ENCODE results near the gene HPCAL1.
"Not testable (repeated sequence)": the region's sequence is repeated elsewhere in the genome, so short reads cannot be mapped to it uniquely, and the experiment has no call there.

HPCAL1 gene

GRCh38 chr2:10452956-10453904, 150.5 kb downstream of the HPCAL1 start:
- no peak overlapping the region for H3K4me2 ChIP-seq (ENCODE audit: low read depth, low read length, poor library complexity, severe bottlenecking)
- no peak overlapping the region for H3K9ac ChIP-seq (ENCODE audit: low read depth, low read length, poor library complexity, severe bottlenecking)
- no peaks in the 10 kb centered on the region for H3K9me2 ChIP-seq (replicated peaks; ENCODE audit: low read depth, low read length)

GRCh38 chr2:10453905-10454298, 151.2 kb downstream of the HPCAL1 start:
- Histone ChIP-seq H3K4me2 (ENCODE audit: low read depth, low read length, poor library complexity, severe bottlenecking) (no peak overlapping the region), H4K20me1 (ENCODE audit: insufficient read depth, low read length, poor library complexity, severe bottlenecking) (no peaks in the 10 kb centered on the region), H2AFZ (ENCODE audit: low read length) (no peak overlapping the region), H3K79me2 (ENCODE audit: insufficient read depth, low read length) (peaks cover 8% of the 10 kb centered on the region), H3K36me3 (ENCODE audit: insufficient read depth, low read length) (no peaks in the 10 kb centered on the region), H3K9me2 (replicated peaks; ENCODE audit: low read depth, low read length) (no peaks in the 10 kb centered on the region), H3K9me3 (ENCODE audit: insufficient read depth, low read depth, low read length) (no peaks in the 10 kb centered on the region), H3K9ac (ENCODE audit: low read depth, low read length, poor library complexity, severe bottlenecking) (no peak overlapping the region), H3F3A (ENCODE audit: low read depth) (no peaks in the 10 kb centered on the region), H3K27me3 (ENCODE audit: insufficient read depth, low read length, poor library complexity, severe bottlenecking) (no peaks in the 10 kb centered on the region), H3K4me3 (ENCODE audit: low read length, poor library complexity, severe bottlenecking) (no peak overlapping the region), H3K4me1 (ENCODE audit: insufficient read depth, low read length, poor library complexity, severe bottlenecking) (peaks cover 18% of the 10 kb centered on the region)
- TF ChIP-seq EZH2phosphoT487 (IDR thresholded peaks at IDR 0.05; ENCODE audit: borderline replicate concordance): no peak
- TF ChIP-seq CTCF (conservative IDR thresholded peaks at IDR 0.05; ENCODE audit: low read length): no peak

More at GRCh38 chr2:10452956-10453904, 150.5 kb downstream of the HPCAL1 start:
- TF ChIP-seq EZH2phosphoT487 (IDR thresholded peaks at IDR 0.05; ENCODE audit: borderline replicate concordance): no peak
- no peak for TF ChIP-seq CTCF (conservative IDR thresholded peaks at IDR 0.05; ENCODE audit: low read length)
- Histone ChIP-seq H3F3A (ENCODE audit: low read depth) (no peaks in the 10 kb centered on the region), H3K79me2 (ENCODE audit: insufficient read depth, low read length) (peaks cover 11% of the 10 kb centered on the region), H3K27me3 (ENCODE audit: insufficient read depth, low read length, poor library complexity, severe bottlenecking) (no peaks in the 10 kb centered on the region), H3K4me3 (ENCODE audit: low read length, poor library complexity, severe bottlenecking) (no peak overlapping the region), H2AFZ (ENCODE audit: low read length) (no peak overlapping the region), H4K20me1 (ENCODE audit: insufficient read depth, low read length, poor library complexity, severe bottlenecking) (no peaks in the 10 kb centered on the region), H3K9me3 (ENCODE audit: insufficient read depth, low read depth, low read length) (no peaks in the 10 kb centered on the region), H3K36me3 (ENCODE audit: insufficient read depth, low read length) (no peaks in the 10 kb centered on the region), H3K4me1 (ENCODE audit: insufficient read depth, low read length, poor library complexity, severe bottlenecking) (peaks cover 22% of the 10 kb centered on the region)

DNA sequence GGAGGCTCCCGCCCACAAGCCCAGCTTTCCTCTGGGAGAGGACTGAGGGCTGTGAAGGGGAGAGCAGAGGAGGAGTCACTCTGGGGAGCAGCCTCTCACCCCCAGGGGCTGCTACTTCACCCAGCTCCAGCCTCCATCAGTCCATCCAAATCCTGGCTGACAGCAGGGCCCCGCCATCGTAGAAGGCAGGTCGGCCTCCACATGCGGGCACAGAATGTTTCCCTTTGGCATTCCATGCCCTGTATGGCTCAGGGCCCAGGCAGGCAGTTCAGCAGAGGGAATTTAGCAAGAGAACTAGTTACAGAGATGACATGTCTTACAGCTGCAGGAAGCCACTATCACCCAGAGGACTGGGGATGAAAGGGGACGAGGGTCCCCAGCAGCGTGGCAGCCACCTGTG, 151.8 kb downstream of the HPCAL1 start:
- H4K20me1 ChIP-seq (ENCODE audit: insufficient read depth, low read length, poor library complexity, severe bottlenecking): no peaks in the 10 kb centered on the region
- no peaks in the 10 kb centered on the region for H3K9me2 ChIP-seq (replicated peaks; ENCODE audit: low read depth, low read length)
- H3F3A ChIP-seq (ENCODE audit: low read depth): no peaks in the 10 kb centered on the region
- H3K27me3 ChIP-seq (ENCODE audit: insufficient read depth, low read length, poor library complexity, severe bottlenecking): no peaks in the 10 kb centered on the region
- H2AFZ ChIP-seq (ENCODE audit: low read length): no peak overlapping the region
- peaks cover 5% of the 10 kb centered on the region; the same call in 1 of the 2 replicates for H3K79me2 ChIP-seq (ENCODE audit: insufficient read depth, low read length)
- H3K9ac ChIP-seq (ENCODE audit: low read depth, low read length, poor library complexity, severe bottlenecking): no peak overlapping the region
- H3K4me3 ChIP-seq (ENCODE audit: low read length, poor library complexity, severe bottlenecking): no peak overlapping the region
- H3K9me3 ChIP-seq (ENCODE audit: insufficient read depth, low read depth, low read length): no peaks in the 10 kb centered on the region
- TF ChIP-seq CTCF (conservative IDR thresholded peaks at IDR 0.05; ENCODE audit: low read length) (no peak), EZH2phosphoT487 (IDR thresholded peaks at IDR 0.05; ENCODE audit: borderline replicate concordance) (no peak)
- H3K36me3 ChIP-seq (ENCODE audit: insufficient read depth, low read length): no peaks in the 10 kb centered on the region
- no peak overlapping the region for H3K4me2 ChIP-seq (ENCODE audit: low read depth, low read length, poor library complexity, severe bottlenecking)
- peaks cover 12% of the 10 kb centered on the region for H3K4me1 ChIP-seq (ENCODE audit: insufficient read depth, low read length, poor library complexity, severe bottlenecking)

- H3K9ac ChIP-seq (ENCODE audit: low read depth, low read length, poor library complexity, severe bottlenecking); H3K4me3 ChIP-seq (ENCODE audit: low read length, poor library complexity, severe bottlenecking); H4K20me1 ChIP-seq (ENCODE audit: insufficient read depth, low read length, poor library complexity, severe bottlenecking); H3K4me2 ChIP-seq (ENCODE audit: low read depth, low read length, poor library complexity, severe bottlenecking); H3F3A ChIP-seq (ENCODE audit: low read depth); H3K79me2 ChIP-seq (ENCODE audit: insufficient read depth, low read length); H3K9me3 ChIP-seq (ENCODE audit: insufficient read depth, low read depth, low read length); H3K27me3 ChIP-seq (ENCODE audit: insufficient read depth, low read length, poor library complexity, severe bottlenecking); H3K9me2 ChIP-seq (replicated peaks; ENCODE audit: low read depth, low read length); H2AFZ ChIP-seq (ENCODE audit: low read length); H3K36me3 ChIP-seq (ENCODE audit: insufficient read depth, low read length); H3K4me1 ChIP-seq (ENCODE audit: insufficient read depth, low read length, poor library complexity, severe bottlenecking): not testable (repeated sequence)
Measured at GRCh38 chr2:10457195-10457594, 154.5 kb downstream of the HPCAL1 start.

Measured in Loucy (cell line).